Stimulated activated CD4-positive, alpha-beta T cell treated with anti-CD3 and anti-CD28 coated beads, Interleukin-4, amount 100 ng/mL, for 48 hours (primary cell): ENCODE measurements around the gene ZNHIT1.

ENCODE experiments used
- DNase-seq, 2 donors: peaks; one replicate each; pipeline ENCODE4 v3.0.0-alpha.2; 2020; ENCODE audit warnings: low read depth in 2 of 2

Gene ZNHIT1

GRCh38 chr7:101218236-101219125, 516 bp downstream of the ZNHIT1 start:
- DNase-seq, result peak in 1 of 2 donors; percentile 4

DNA sequence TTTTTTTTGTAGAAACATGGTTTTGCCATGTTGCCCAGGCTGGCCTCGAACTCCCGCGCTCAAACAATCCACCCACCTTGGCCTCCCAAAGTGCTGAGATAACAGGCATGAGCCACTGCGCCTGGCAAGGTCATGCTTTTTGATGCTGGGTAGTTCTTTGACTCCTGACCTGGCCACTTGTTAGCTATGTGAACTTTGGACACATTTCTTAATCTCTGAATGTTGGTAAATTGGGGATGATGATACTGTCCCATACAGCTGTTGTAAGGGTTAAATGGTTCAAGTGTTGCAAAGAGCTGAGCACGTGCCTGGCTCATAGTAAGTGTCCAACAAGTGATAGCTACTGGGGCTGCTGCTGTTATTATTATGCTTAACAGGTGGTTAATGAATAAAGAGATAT, 2.3 kb downstream of the ZNHIT1 start:
- no peak for DNase-seq

- no peak for DNase-seq
These were observed 4.4 kb downstream of the ZNHIT1 start for GRCh38 chr7:101222275-101222830.

DNA sequence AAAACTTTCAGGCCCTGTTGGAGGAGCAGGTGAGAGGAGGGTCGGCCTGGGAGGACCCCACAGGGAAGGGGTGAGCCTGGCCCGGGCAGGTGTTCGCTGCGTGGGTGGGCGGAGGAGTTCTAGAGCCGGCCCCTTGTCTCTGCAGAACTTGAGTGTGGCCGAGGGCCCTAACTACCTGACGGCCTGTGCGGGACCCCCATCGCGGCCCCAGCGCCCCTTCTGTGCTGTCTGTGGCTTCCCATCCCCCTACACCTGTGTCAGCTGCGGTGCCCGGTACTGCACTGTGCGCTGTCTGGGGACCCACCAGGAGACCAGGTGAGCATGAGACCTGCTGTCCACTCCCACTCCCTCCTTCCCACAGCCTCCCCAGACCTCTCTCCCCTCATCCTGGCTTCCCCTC, 5.6 kb downstream of the ZNHIT1 start:
- DNase-seq, result no peak

- no peak for DNase-seq
These were observed 7.7 kb downstream of the ZNHIT1 start for GRCh38 chr7:101225650-101226049.

DNA sequence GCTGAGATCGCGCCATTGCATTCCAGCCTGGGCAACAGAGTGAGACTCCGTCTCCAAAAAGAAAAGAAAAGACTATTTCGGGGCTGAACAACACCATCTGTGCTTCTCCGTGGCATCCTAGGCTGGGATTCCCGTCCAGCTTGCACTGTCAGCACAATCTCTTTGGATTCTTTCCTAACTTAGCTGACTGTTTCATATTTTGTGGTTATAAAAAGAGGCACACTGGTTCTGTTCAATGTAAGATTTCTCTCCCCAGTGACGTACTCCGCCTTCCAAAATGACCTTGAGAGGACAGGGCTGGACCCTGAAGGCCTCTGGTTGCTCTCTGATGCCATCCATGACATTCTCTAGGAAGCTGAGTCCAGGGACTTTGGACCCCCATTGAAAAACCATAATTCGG, 8.8 kb downstream of the ZNHIT1 start:
- no peak for DNase-seq

DNA sequence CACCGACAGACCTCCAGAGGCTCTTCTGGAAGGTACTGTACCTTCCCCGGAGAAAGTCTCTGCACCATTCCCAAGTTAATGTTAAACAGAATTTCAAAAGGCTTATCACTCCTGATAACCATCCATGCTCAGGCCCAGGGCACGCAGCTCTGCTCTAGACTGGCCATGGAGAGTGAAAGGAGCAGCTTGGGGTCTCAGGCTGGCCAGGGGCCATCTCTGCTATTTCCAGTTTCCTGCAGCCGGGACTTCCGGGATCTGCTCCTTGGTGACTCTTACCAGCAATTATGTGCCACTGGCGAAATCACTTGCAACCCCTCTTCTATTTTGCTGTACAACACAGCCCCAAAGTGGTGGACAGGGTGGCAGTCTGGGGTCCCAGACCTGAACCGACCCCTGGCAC, 13.7 kb downstream of the ZNHIT1 start:
- no peak for DNase-seq

DNA sequence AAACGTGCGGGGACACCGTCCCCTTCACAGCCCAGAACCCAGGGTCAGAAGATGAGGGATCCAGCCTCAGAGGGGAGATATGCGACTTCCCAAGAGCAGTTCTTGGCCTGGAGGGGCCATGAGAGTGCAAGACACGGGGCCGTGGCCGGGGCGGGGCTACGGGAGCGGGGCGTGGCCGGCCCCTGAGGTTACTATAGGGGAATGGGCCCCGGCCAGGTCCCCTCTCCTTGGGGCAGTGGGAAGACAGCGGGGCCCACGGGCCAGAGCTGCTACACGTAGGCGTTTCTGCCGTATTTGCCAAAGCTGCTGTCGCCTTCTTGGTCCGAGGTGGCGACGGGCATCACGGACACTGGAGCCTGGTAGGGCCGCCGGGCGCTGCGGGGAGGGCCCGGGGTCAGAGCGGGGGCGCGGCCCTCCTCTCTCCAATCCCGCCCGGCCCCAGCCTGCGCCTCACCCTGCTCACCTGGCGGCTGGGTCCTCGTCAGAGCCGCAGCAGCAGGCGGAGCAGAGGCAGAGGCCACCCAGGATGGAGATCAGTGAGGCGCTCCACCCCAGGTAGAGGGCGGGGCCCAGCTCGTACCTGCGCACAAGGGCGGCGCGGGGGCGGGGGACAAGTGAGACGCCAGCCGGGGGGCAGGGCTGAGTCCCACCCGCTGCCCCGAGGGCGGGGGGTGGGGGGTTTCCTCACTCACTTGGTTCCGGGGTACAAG, 14.3 kb downstream of the ZNHIT1 start:
- DNase-seq, result no peak

DNA sequence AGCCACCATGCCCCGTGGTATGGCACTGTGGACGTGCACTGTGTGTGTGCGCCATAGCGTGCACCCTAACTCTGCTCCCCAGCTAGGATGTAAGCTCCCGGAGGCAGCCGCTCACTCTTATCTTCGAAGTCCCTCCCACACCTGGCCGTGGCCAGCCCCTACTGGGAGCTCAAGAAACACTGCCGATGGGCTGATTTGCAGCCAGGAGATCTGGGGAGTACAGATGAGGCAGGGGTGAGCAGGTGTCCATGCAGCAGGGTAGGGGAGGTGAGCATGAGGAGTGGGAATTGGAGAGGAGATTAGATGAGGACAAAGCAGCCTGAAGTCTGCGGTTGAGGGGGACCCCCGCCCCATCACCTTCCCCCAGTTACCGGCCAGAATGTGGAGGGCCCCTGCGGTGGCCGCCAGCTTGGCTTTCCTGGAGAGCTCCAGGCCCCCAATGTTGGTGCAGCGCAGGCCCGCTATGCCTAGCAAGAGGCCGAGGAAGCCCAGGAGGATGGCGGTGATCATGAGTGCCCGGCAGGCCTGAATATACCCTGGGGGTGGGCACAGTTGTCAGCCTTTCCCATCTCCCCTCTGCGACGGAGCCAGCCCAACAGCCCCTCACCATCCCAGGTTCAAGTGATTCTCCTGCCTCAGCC, 16.1 kb downstream of the ZNHIT1 start:
- no peak for DNase-seq

GRCh38 chr7:101234636-101235035, 16.7 kb downstream of the ZNHIT1 start:
- DNase-seq, result no peak

GRCh38 chr7:101235050-101235449, 17.1 kb downstream of the ZNHIT1 start:
- DNase-seq, result no peak

GRCh38 chr7:101235522-101235921, 17.6 kb downstream of the ZNHIT1 start:
- DNase-seq, result no peak

DNA sequence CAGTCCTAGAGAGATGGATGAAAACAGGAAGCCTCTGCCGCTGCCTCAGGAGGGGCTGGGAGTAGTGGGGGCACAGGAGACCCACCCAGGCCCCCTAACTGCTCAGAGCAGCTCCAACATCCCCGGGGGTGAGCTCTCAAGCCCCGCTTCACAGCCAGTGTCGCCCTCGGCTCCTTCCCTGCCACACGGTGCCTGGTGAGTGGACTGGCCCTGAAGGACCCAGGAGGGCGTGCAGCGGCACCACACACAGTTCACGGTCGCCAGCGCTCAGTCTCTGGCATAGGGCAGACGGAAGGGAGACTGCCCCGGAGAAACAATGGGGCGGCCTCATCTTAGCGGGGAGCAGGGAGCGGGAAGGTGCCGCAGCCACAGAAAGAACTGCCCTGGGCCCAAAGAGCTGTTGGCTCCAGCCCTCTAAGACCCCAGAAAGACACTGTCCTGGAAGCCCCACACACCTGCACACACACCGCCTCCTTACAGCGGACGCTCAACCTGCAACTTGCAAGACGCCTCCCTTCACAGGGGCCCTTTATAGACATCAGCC, 18.4 kb downstream of the ZNHIT1 start:
- no peak for DNase-seq

DNA sequence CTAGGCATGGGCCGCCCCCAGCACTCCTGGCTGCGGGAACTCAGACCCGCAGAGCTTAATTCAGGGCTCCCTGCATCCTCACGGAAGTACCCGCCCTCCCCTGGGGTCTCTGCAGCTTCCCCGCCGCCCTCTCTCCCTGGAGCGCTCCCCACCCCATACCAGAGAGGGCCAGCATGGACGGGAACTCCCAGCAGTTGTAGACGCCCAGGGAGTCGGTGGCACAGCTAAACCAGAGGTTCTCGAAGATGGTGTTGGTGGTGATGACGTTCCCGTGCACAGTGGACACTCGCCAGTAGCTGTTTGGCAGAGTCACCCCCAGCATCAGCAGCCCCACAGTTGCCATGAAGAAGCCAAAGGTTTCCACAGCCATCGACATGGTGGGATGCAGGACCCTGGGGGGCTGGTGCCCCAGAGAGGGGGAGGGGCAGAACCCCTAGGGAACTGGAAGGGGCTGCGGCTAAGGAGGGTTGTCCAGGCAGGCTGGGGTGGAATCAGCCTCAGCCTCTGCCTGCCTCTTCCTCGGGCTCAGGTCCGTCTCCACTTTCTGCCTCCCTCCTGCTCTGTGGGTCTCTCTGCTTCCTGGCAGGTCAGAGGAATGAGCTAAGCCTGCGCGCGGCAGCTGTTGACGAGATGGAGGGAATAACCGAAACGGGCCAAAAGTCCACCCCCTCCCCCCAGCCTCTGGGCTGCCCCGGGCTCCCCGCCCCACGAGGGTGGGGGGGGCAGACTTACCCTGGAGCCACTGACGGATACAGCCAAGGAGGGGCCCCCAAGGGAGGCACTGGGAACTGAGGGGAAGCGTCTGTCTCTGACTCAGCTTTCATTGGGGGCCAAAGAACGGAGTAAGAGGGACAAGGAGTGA, 19.5 kb downstream of the ZNHIT1 start, which contains the start of gene CLDN15:
Gene CLDN15, minus strand, starts transcription at position 597 of the 862 bp plus-strand sequence. Its CDS starts 221 bp downstream, at position 376.
- no peak for DNase-seq

- DNase-seq, result no peak
These were observed 20.5 kb downstream of the ZNHIT1 start for GRCh38 chr7:101238226-101239182.

DNA sequence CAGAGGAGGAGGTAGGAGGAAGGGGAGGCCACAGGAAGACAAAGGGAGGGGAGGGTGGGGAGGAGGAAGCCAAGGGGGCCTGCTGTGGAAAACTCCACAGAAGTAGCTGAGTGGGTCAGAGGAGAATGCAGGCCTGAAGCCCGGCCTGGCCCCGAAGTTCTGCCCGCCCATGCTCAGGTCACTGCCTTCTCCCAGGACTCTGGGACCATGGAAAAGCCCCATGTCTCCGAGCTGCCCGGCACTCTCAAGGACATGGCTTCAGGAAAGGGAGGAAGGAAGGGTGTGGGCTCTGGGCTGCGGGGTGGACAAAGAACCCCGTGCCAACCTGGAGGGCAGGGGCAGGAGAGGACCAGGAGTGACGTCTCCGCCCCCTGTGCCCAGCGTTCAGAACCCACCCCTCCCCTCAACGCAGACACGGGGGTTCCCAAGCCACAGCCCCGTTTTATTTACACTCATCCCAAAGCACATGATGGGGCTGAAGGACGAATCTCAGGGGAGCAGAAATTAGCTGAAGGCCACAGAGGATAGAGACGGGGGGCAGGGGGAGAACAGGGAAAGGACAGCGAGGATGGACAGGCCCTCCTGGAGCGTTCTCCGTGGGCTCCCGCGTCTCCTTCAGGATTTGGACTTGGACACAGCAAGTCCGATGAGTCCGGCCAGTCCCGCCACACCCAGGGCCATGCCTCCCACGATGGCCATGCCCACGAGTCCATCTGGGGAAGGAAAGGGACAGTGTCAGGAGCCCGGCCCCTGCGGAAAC, 21.4 kb downstream of the ZNHIT1 start:
- no peak for DNase-seq

DNA sequence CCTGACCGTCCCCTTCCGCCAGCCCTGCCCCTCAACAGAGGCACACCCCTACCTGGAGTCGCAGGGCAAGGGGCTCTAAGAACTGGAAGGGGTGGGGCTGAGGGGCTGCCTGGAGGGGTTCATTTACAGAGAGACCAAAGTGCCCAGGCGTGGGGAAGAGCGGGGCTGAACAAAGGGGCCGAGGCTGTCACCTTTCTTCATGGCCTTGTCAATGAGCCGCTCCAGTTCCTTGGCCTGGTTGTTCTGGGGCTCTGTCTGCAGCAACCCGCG, 21.9 kb downstream of the ZNHIT1 start:
- no peak for DNase-seq

GRCh38 chr7:101240226-101241014, 22.5 kb downstream of the ZNHIT1 start:
- no peak for DNase-seq

DNA sequence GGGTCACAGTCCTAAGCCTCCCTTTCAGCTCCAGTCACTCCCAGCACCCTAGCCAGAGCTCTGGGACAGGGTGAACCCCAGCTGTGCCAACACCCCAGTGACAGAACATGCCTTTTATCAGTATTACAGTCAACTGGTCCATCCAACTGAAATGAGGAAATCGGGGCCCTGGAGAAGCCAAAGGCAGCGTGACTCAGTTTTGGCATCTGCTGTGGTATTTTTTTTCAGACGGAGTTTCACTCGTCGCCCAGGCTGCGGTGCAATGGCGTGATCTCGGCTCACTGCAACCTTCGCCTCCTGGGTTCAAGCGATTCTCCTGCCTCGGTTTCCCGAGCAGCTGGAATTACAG, 23.0 kb downstream of the ZNHIT1 start:
- DNase-seq, result no peak
